Ovary (tissue), 3 donors: ENCODE data around the gene SNX8.
A peak's percentile ranks its signal among the peaks of the same experiment; 100 is the strongest.

Experiments
- CTCF ChIP-seq, 3 donors: fragments of 450-650 bp in 2 of 3; fragments of 200-600 bp in 1 of 3; IDR thresholded peaks; one replicate each; pipeline versions ENCODE4 v1.5.1 to v1.8.0; 2016 to 2022; ENCODE audit warnings: antibody characterized with exemption in 3 of 3, mild to moderate bottlenecking in 1 of 3
- EP300 ChIP-seq: sonication (generic); formaldehyde crosslinking; IDR thresholded peaks from one replicate; pipeline ENCODE4 v1.6.1; 2017; ENCODE audit warnings: antibody characterized with exemption
- POLR2A ChIP-seq: fragments of 450-650 bp; IDR thresholded peaks from one replicate; pipeline ENCODE4 v1.6.1; 2017; ENCODE audit warnings: antibody characterized with exemption, mild to moderate bottlenecking, moderate library complexity
- donor health status: DM: no; HTN: no; CAD: no.

GRCh38 chr7:2353936-2354185, 39.6 kb upstream of the SNX8 start:
- TF ChIP-seq CTCF (IDR thresholded peaks at IDR 0.05) (peak in 1 of 3 donors; percentile 28), POLR2A (no peak), EP300 (no peak)
